ENCODE data around the gene KAT2A. TPM values are rescaled to one million over a fixed set of nuclear protein-coding genes. Genes with fewer than 3 reads are reported as not detected.
"Not testable (repeated sequence)": the region's sequence is repeated elsewhere in the genome, so short reads cannot be mapped to it uniquely, and the experiment has no call there.

Gene KAT2A
- total RNA-seq, 1 experiment from 2014 or later = 94.7 TPM

DNA sequence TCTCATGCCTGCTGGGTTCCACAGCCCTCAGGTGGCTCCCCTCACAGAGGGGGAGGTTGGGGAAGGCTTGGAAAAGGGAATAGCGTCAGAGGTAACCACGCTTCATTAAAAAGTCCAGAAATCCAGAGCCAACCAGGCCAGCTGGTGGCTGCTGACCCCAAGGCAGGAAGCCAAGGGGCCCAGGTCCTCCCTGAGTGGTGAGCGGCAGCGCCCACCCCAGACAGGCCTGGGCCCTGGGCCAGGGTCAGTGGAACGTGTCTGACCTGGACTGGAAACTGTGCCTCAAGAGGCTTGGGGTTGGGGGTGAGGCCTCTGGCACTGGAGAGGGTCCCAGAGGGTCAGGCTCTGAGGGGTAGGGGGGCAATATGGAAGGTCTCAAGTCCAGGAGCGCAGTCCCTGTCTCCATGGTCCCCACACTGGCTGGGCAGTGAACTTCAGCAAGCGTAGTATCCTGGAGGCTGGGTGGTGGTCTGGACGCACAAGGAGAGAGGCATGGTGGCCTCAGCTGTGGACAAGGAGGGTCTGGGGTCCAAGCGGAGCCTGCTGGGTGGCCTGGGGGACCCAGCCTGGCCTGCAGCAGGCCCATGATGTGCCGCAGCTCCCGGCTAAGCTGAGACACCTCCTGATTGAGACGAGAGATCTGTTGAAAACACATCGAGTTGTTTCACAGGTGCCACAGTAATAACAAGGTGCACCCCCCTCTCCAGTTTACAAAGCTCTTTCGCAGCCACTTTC lies 38.8 kb upstream of the KAT2A start:
- H3K27ac Mint-ChIP-seq (ENCODE audit: unreplicated experiment) = no peak overlapping the region
- no peak for TF ChIP-seq CTCF (IDR thresholded peaks at IDR 0.05; ENCODE audit: unreplicated experiment)
- H3K27me3 Mint-ChIP-seq (ENCODE audit: unreplicated experiment) = no peaks in the 10 kb centered on the region
- peaks cover 11% of the 10 kb centered on the region for H3K36me3 Mint-ChIP-seq (ENCODE audit: insufficient read depth, unreplicated experiment)
- no TSS peak for BruUV-seq (replicated peaks)
- H3K9me3 Mint-ChIP-seq (ENCODE audit: low read depth, unreplicated experiment) = no peaks in the 10 kb centered on the region
- no peaks in the 10 kb centered on the region for H3K4me1 Mint-ChIP-seq (ENCODE audit: low read depth, unreplicated experiment)
- CTCF ChIA-PET = interaction anchor here (0.5 to 0.9 kb wide), 2 partner anchors 47 to 370 kb away, joined by 3 to 4 read pairs; no protein-coding TSS in a partner anchor
- intact Hi-C loops (cut with micrococcal nuclease; ENCODE audit: unreplicated experiment) = no loop called here
- no peak for DNase-seq
- H3K4me3 Mint-ChIP-seq (ENCODE audit: low read depth, unreplicated experiment) = no peak overlapping the region

DNA sequence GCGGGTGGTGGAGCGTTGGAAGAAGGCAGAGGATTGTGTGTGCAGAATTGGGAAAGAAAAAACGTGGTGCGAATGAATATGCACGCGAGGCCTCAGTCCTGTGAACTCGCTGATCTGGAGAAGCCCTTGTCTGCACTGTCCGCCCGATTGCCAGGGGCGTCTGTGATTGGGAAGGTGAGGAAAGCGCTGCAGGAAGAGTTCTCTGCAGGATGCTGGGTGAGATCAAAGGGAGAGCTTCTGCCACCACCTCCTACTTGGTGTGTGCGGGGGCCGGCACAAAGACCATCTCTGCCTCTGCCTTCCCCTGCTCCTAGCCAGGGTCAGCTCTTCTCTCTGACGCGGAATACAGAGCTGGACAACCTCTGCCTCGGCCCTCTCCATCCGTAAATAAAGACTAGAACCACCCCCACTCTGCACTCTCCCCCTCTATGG lies 34.5 kb upstream of the KAT2A start:
- H3K9me3 Mint-ChIP-seq (ENCODE audit: low read depth, unreplicated experiment) = no peaks in the 10 kb centered on the region
- H3K27me3 Mint-ChIP-seq (ENCODE audit: unreplicated experiment) = no peaks in the 10 kb centered on the region
- no peak for DNase-seq
- H3K4me1 Mint-ChIP-seq (ENCODE audit: low read depth, unreplicated experiment) = peaks cover 24% of the 10 kb centered on the region
- no peak for TF ChIP-seq CTCF (IDR thresholded peaks at IDR 0.05; ENCODE audit: unreplicated experiment)
- CTCF ChIA-PET = interaction anchor here (0.7 kb wide), 2 partner anchors 105 to 1552 kb away, joined by 4 to 5 read pairs; no protein-coding TSS in a partner anchor
- TSS peak; percentile 74 for BruUV-seq (replicated peaks)
- intact Hi-C loops (cut with micrococcal nuclease; ENCODE audit: unreplicated experiment) = no loop called here
- no peak overlapping the region for H3K27ac Mint-ChIP-seq (ENCODE audit: unreplicated experiment)
- peak overlapping the region; percentile 90 for H3K4me3 Mint-ChIP-seq (ENCODE audit: low read depth, unreplicated experiment)
- H3K36me3 Mint-ChIP-seq (ENCODE audit: insufficient read depth, unreplicated experiment) = peaks cover 28% of the 10 kb centered on the region

DNA sequence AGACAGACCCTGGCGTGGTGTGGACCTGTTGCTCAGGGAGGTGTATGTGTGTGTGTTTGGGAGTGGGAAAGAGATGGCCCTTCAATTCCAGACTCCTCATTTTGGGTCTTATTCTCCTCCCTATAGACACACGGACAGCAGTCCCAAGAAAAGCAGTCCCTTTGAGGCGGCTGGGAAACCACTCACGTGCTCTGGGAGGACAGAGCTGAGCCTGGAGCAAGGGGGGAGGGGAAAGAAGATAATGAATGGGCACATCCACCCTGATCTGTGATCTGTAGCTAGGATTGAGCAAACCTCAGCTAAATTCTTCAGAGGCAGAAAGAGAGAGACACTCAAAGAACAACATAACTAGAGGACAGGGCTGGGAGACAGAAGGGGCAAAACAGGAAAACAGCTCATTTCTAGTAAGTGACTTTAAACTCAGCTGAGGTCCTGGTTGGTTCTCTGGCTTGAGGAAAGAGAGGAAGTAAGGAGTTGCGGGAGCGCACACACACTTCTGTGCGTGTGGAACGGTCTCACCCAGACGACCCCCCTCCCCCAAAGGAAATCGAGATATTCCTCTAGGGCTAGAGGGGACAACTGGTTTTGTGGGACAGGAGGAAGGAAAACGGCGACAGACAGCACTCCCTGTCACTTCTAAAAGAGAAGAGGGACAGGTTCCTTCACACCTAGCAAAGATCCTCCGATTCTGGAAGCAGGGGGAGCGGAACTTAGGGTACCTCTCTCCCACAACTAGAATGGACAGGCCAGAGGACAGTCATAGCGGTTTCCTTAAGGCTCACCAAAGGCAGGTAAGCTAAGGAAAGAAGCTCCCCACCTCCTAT lies 33.0 kb upstream of the KAT2A start:
- Mint-ChIP-seq H3K36me3 (ENCODE audit: insufficient read depth, unreplicated experiment) (peaks cover 28% of the 10 kb centered on the region), H3K9me3 (ENCODE audit: low read depth, unreplicated experiment) (no peaks in the 10 kb centered on the region), H3K4me1 (ENCODE audit: low read depth, unreplicated experiment) (peaks cover 24% of the 10 kb centered on the region), H3K27me3 (ENCODE audit: unreplicated experiment) (no peaks in the 10 kb centered on the region), H3K4me3 (ENCODE audit: low read depth, unreplicated experiment) (peak overlapping the region; percentile 90), H3K27ac (ENCODE audit: unreplicated experiment) (peak overlapping the region; percentile 90)
- BruUV-seq (replicated peaks) = TSS peak; percentile 49
- peak; percentile 23 for DNase-seq
- no peak for TF ChIP-seq CTCF (IDR thresholded peaks at IDR 0.05; ENCODE audit: unreplicated experiment)
- CTCF ChIA-PET = interaction anchor here (0.5 to 1.5 kb wide), 7 partner anchors 9 to 34 kb away, joined by 3 to 7 read pairs (median 4); no protein-coding TSS in a partner anchor
- intact Hi-C loops (cut with micrococcal nuclease; ENCODE audit: unreplicated experiment) = no loop called here

GRCh38 chr17:42146911-42147607 lies 25.9 kb upstream of the KAT2A start:
- Mint-ChIP-seq H3K9me3 (ENCODE audit: low read depth, unreplicated experiment) (no peaks in the 10 kb centered on the region), H3K27me3 (ENCODE audit: unreplicated experiment) (no peaks in the 10 kb centered on the region), H3K27ac (ENCODE audit: unreplicated experiment) (no peak overlapping the region), H3K4me3 (ENCODE audit: low read depth, unreplicated experiment) (no peak overlapping the region), H3K4me1 (ENCODE audit: low read depth, unreplicated experiment) (peaks cover 19% of the 10 kb centered on the region), H3K36me3 (ENCODE audit: insufficient read depth, unreplicated experiment) (peaks cover 34% of the 10 kb centered on the region)
- no peak for TF ChIP-seq CTCF (IDR thresholded peaks at IDR 0.05; ENCODE audit: unreplicated experiment)
- no TSS peak for BruUV-seq (replicated peaks)
- CTCF ChIA-PET = no interaction called here
- intact Hi-C loops (cut with micrococcal nuclease; ENCODE audit: unreplicated experiment) = no loop called here
- no peak for DNase-seq

- H3K27me3 Mint-ChIP-seq (ENCODE audit: unreplicated experiment); intact Hi-C loops (cut with micrococcal nuclease; ENCODE audit: unreplicated experiment); H3K9me3 Mint-ChIP-seq (ENCODE audit: low read depth, unreplicated experiment); H3K4me3 Mint-ChIP-seq (ENCODE audit: low read depth, unreplicated experiment); DNase-seq; H3K27ac Mint-ChIP-seq (ENCODE audit: unreplicated experiment); BruUV-seq (replicated peaks): not testable (repeated sequence)
- Mint-ChIP-seq H3K4me1 (ENCODE audit: low read depth, unreplicated experiment) (peaks cover 16% of the 10 kb centered on the region), H3K36me3 (ENCODE audit: insufficient read depth, unreplicated experiment) (peaks cover 53% of the 10 kb centered on the region)
- CTCF ChIA-PET = interaction anchor here (0.6 kb wide), 1 partner anchor 42 kb away, joined by 3 read pairs; no protein-coding TSS in a partner anchor
Measured at GRCh38 chr17:42143138-42143537, 22.0 kb upstream of the KAT2A start.
